DND-41 (cell line): ENCODE measurements around the gene ICAM1.

ENCODE experiments used
- ATAC-seq: fragments of 200-7000 bp; cut with Tn5 transposase; 3 replicates; pipeline ENCODE4 v1.9.1; 2021; ENCODE audit warnings: low read depth; ENCODE audit not compliant: insufficient read depth
- DNase-seq: peaks from one replicate; pipeline ENCODE4 v3.0.0-alpha.2; 2020
- H2AFZ ChIP-seq: 2 replicates; pipeline ENCODE4 v1.6.0; 2012; ENCODE audit warnings: low read depth, low read length
- H3K27ac ChIP-seq: 2 replicates; pipeline ENCODE4 v1.5.1; 2012; ENCODE audit warnings: low read length, inconsistent platforms
- H3K27me3 ChIP-seq: fragments of 200-600 bp; sonication (generic); 2 replicates; pipeline ENCODE4 v1.6.0; 2012; ENCODE audit warnings: low read length, mild to moderate bottlenecking, inconsistent platforms; ENCODE audit not compliant: insufficient read depth, poor library complexity
- H3K36me3 ChIP-seq: 2 replicates; pipeline ENCODE4 v1.5.1; 2012; ENCODE audit warnings: low read length, inconsistent platforms; ENCODE audit not compliant: insufficient read depth
- H3K4me1 ChIP-seq: 2 replicates; pipeline ENCODE4 v1.5.1; 2012; ENCODE audit warnings: mild to moderate bottlenecking, low read length; ENCODE audit not compliant: insufficient read depth
- H3K4me2 ChIP-seq: 2 replicates; pipeline ENCODE4 v1.6.0; 2012; ENCODE audit warnings: mild to moderate bottlenecking, moderate library complexity, low read length, inconsistent platforms; ENCODE audit not compliant: insufficient read depth
- H3K4me3 ChIP-seq, 2 experiments: fragments of 200-600 bp in 1 of 2; shearing (Covaris generic) in 1 of 2; 2 replicates each; pipeline ENCODE4 v1.5.1; 2012 to 2016; ENCODE audit warnings: inconsistent platforms in 2 of 2, low read length in 2 of 2, mild to moderate bottlenecking in 2 of 2, low read depth in 1 of 2, moderate library complexity in 1 of 2
- H3K79me2 ChIP-seq: 2 replicates; pipeline ENCODE4 v1.6.0; 2012; ENCODE audit warnings: low read length, inconsistent platforms; ENCODE audit not compliant: insufficient read depth
- H3K9ac ChIP-seq: 2 replicates; pipeline ENCODE4 v1.6.0; 2012; ENCODE audit warnings: low read depth, mild to moderate bottlenecking, inconsistent platforms, low read length, moderate library complexity
- H3K9me3 ChIP-seq: 2 replicates; pipeline ENCODE4 v1.5.1; 2012; ENCODE audit warnings: low read length, moderate library complexity, mild to moderate bottlenecking, inconsistent platforms; ENCODE audit not compliant: insufficient read depth, severe bottlenecking
- H4K20me1 ChIP-seq: 2 replicates; pipeline ENCODE4 v1.6.0; 2012; ENCODE audit warnings: low read length; ENCODE audit not compliant: insufficient read depth
- EZH2 ChIP-seq: IDR thresholded peaks from 3 replicates; pipeline ENCODE4 v1.6.1; 2012; ENCODE audit warnings: borderline replicate concordance, low read depth, mild to moderate bottlenecking, moderate library complexity, low read length, inconsistent platforms; ENCODE audit not compliant: severe bottlenecking
- TF ChIP-seq, protein P1 (sequence below): IDR thresholded peaks from 2 replicates; pipeline ENCODE4 v1.5.1; 2012; ENCODE audit warnings: borderline replicate concordance, low read length, moderate library complexity, mild to moderate bottlenecking; ENCODE audit not compliant: poor library complexity, severe bottlenecking; ENCODE audit errors: extremely low read depth

The ICAM1 gene

DNA sequence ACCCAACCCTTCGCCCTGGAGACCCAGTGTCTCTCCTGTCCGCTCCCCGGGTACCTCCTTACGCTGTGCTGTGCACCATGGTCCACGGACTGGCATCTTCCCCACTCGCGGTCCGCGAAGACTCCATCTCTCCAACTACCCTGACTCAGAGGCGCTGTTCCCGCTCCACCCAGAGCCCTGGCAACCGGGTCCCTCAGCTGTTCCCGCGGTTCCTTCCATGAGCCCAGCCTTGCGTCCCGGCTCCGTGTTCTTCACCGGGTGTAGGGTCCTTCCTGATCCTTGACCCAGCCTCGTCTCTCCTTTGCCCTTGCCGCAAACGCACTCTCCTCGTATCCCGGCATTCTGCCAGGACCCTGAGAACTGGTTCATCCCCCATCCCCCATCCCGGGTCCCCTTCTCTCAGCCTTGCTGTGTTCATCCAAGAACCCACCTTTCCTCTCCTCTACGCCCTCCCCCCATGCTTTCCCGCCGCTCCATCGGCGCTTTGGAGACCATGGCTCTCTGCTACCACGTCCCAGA is 19.5 kb downstream of the ICAM1 start:
- Histone ChIP-seq H3K27ac (no peak overlapping the region), H3K36me3 (peaks cover 1% of the 10 kb centered on the region; the same call in 1 of the 2 replicates), H3K9me3 (no peaks in the 10 kb centered on the region), H2AFZ (no peak overlapping the region), H3K79me2 (no peaks in the 10 kb centered on the region), H3K4me3 (no peak overlapping the region), H3K4me2 (no peak overlapping the region), H3K9ac (no peak overlapping the region), H3K4me1 (peaks cover 22% of the 10 kb centered on the region), H4K20me1 (no peaks in the 10 kb centered on the region), H3K27me3 (no peaks in the 10 kb centered on the region)
- no peak for DNase-seq
- ATAC-seq = no peak
- TF ChIP-seq, protein P1, sequence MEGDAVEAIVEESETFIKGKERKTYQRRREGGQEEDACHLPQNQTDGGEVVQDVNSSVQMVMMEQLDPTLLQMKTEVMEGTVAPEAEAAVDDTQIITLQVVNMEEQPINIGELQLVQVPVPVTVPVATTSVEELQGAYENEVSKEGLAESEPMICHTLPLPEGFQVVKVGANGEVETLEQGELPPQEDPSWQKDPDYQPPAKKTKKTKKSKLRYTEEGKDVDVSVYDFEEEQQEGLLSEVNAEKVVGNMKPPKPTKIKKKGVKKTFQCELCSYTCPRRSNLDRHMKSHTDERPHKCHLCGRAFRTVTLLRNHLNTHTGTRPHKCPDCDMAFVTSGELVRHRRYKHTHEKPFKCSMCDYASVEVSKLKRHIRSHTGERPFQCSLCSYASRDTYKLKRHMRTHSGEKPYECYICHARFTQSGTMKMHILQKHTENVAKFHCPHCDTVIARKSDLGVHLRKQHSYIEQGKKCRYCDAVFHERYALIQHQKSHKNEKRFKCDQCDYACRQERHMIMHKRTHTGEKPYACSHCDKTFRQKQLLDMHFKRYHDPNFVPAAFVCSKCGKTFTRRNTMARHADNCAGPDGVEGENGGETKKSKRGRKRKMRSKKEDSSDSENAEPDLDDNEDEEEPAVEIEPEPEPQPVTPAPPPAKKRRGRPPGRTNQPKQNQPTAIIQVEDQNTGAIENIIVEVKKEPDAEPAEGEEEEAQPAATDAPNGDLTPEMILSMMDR = no peak
- TF ChIP-seq EZH2 = no peak

DNA sequence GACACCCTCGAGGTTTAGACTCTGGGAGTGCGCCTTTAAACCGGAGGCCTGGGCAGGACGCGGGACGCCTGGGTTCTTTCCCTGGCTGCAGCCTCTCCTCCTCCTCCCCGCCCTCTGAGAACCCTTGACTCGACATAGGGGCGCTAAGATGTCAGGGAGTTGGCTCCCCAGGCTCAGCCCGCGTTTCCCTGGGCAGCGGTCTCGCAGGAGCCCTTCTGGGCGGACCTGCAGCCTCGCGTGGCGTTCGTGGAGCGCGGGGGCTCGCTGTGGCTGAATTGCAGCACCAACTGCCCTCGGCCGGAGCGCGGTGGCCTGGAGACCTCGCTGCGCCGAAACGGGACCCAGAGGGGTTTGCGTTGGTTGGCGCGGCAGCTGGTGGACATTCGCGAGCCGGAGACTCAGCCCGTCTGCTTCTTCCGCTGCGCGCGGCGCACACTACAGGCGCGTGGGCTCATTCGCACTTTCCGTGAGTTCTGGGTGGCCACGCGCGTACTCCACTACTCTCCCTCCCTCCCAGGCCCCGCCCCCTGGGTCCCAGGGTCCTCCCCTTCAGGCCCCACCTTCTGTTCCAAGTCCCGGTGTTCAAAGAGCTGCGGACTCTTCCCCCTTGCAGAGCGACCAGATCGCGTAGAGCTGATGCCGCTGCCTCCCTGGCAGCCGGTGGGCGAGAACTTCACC is 20.1 kb downstream of the ICAM1 start:
- no peak for ATAC-seq
- H3K36me3 ChIP-seq = no peaks in the 10 kb centered on the region
- H3K4me3 ChIP-seq = no peak overlapping the region
- no peak for DNase-seq
- TF ChIP-seq EZH2 = no peak
- TF ChIP-seq, protein P1 = no peak
- H3K27ac ChIP-seq = no peak overlapping the region
- no peaks in the 10 kb centered on the region for H4K20me1 ChIP-seq
- H3K79me2 ChIP-seq = no peaks in the 10 kb centered on the region
- no peak overlapping the region for H3K4me2 ChIP-seq
- no peaks in the 10 kb centered on the region for H3K27me3 ChIP-seq
- H3K9me3 ChIP-seq = no peaks in the 10 kb centered on the region
- H3K9ac ChIP-seq = no peak overlapping the region
- no peak overlapping the region for H2AFZ ChIP-seq
- H3K4me1 ChIP-seq = peaks cover 16% of the 10 kb centered on the region

DNA sequence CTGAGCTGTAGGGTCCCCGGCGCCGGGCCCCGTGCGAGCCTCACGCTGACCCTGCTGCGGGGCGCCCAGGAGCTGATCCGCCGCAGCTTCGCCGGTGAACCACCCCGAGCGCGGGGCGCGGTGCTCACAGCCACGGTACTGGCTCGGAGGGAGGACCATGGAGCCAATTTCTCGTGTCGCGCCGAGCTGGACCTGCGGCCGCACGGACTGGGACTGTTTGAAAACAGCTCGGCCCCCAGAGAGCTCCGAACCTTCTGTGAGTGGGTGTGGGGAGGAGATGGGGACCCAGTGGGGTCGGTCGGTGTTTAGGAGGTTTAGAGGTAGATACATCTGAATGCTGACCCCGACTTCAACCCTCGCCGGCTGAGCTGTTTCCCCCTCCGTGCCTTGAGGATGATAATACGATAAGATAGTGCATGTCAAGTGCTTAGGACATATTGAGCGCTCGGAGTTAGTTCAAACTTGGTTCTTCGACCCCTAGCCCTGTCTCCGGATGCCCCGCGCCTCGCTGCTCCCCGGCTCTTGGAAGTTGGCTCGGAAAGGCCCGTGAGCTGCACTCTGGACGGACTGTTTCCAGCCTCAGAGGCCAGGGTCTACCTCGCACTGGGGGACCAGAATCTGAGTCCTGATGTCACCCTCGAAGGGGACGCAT is 20.8 kb downstream of the ICAM1 start:
- Histone ChIP-seq H4K20me1 (no peaks in the 10 kb centered on the region), H3K9ac (no peak overlapping the region), H3K79me2 (no peaks in the 10 kb centered on the region), H3K36me3 (no peaks in the 10 kb centered on the region), H2AFZ (no peak overlapping the region), H3K9me3 (no peaks in the 10 kb centered on the region), H3K4me1 (peaks cover 10% of the 10 kb centered on the region), H3K4me3 (no peak overlapping the region), H3K27ac (no peak overlapping the region), H3K27me3 (no peaks in the 10 kb centered on the region), H3K4me2 (no peak overlapping the region)
- ATAC-seq = no peak
- DNase-seq = no peak
- TF ChIP-seq, protein P1 = no peak
- no peak for TF ChIP-seq EZH2
